Esophagus mucosa (tissue), 1 donor: ENCODE measurements around the gene MPV17L2. TPM values are rescaled to one million over a fixed set of nuclear protein-coding genes. Genes with fewer than 3 reads are reported as not detected.
A peak's percentile ranks its signal among the peaks of the same experiment; 100 is the strongest.
"Not testable (repeated sequence)": the region's sequence is repeated elsewhere in the genome, so short reads cannot be mapped to it uniquely, and the experiment has no call there.

Source experiments
- ATAC-seq: fragments of 200-7000 bp; cut with Tn5 transposase; one replicate; pipeline ENCODE4 v1.9.1; 2020
- total RNA-seq: library from RNA; stranded (reverse); gene quantifications from one replicate; pipeline ENCODE4 v1.2.4, GENCODE V29; 2023
- donor health status: DM: yes; HTN: yes; CAD: no.

Gene MPV17L2
- 6.8 TPM for total RNA-seq

DNA sequence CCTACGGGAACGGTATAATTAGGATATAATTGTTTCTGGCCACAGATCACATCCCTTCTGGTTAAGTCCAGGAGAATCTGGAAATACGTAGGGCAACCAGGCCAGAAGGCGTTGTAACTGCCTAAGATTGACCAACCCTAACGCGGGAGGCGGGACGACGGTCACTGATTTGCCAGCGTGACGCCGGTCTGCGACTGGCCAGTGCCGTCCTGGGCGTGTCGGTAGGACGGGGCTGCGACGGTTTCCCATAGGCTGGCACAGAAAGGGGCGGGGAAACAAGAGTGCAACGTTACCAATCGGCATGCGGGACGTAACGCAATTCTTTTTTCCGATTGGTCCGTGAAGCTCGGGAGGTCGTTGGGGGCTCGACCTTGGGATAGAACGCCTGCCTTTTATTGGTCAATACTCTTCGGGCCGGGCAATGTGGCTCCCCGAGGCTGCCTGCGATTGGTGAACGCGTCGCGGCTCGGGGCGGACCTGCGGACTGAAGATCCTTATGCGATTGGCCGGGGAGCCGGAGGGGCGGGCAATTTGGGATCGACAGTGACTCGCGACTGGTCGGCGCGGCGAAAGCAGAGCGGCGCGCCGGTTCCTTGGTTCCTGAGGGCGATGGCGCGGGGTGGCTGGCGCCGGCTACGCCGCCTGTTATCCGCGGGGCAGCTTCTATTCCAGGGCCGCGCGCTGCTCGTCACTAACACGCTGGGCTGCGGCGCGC lies at the start of gene MPV17L2:
Gene MPV17L2, plus strand, starts transcription at position 546 of the 715 bp plus-strand sequence. Its CDS starts 64 bp downstream, at position 610.
- ATAC-seq: peak; percentile 95

- no peak for ATAC-seq
These were observed 49.1 kb upstream of the MPV17L2 start for GRCh38 chr19:18143902-18144301.

DNA sequence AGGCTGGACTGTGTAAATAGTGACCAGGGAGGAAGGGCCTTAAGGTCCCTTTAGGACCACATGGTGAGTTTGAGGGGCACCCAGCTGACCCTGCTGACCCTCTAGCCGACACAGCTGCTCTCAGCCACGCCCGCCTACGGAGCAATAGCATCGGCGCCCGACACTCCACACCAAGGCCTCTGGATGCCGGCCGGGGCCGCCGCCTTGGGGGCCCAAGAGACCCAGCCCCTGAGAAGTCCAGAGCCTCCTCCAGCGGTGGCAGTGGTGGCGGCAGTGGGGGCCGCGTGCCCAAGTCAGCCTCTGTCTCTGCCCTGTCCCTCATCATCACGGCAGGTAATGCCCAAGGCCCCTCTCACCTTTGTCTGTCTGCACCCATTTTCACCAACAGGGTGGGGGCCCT lies 48.7 kb upstream of the MPV17L2 start:
- ATAC-seq: peak; percentile 4

GRCh38 chr19:18144906-18145305 lies 48.1 kb upstream of the MPV17L2 start:
- ATAC-seq: no peak

- ATAC-seq: no peak
These were observed 47.5 kb upstream of the MPV17L2 start for GRCh38 chr19:18145391-18145999.

GRCh38 chr19:18147396-18147795 lies 45.6 kb upstream of the MPV17L2 start:
- no peak for ATAC-seq

DNA sequence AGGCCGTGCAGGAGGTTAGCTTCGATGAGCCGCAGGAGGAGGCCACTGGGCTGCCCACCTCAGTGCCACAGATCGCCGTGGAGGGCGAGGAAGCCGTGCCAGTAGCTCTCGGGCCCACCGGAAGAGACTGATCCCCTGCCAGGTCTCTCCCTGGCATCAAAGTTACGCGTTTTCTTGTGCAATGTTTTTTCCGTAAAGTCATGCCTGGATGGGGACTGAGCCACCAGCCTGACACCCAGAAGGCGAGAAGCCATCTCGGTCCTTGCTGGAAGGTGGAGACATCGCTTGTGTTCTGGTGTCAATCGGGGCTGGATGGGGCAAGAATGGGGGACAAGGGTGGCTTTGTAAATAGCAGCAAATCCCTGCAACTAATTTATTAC lies 43.4 kb upstream of the MPV17L2 start:
- no peak for ATAC-seq

DNA sequence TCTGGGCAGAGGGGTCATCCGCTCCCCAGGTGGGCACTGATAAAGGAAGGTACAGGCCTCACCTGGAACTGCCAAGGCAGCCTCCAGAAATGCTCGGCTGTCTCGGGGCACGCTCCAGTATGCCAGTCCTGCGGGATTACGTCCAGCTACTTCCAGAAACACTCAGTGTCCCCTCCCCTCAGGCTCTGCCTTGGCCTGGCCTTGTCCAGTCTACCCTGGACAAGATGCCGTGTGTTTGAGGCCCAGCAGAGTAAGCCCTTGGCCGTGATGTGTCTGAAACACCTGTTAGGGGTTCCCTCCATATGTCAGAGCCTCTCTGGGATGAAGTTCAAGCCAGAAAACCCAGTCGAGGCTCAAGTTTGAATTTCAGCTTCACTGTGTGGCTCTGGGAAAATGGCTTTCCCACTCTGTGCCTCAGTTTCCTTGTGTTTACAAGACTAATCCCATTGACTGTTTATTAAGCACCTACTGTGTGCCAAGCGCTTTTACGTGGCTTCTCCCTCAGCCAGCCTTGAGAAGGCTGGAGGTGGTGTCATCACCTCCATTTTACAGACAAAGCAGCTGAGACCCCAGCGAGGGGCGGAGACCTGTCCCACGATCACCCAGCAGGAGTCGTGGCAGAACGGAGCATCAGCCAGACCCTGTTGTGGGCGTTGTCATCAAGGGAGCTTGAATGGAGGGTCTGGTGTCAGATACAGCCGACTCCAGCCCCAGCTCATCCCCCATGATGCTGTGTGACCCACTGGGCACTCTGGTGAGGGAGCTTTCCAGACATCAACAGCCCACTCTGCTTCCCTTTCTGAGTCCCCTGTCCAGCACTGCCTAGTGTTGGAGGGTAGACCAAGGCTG lies 42.0 kb upstream of the MPV17L2 start:
- ATAC-seq: no peak

GRCh38 chr19:18152442-18152816 lies 40.6 kb upstream of the MPV17L2 start:
- peak; percentile 55 for ATAC-seq

DNA sequence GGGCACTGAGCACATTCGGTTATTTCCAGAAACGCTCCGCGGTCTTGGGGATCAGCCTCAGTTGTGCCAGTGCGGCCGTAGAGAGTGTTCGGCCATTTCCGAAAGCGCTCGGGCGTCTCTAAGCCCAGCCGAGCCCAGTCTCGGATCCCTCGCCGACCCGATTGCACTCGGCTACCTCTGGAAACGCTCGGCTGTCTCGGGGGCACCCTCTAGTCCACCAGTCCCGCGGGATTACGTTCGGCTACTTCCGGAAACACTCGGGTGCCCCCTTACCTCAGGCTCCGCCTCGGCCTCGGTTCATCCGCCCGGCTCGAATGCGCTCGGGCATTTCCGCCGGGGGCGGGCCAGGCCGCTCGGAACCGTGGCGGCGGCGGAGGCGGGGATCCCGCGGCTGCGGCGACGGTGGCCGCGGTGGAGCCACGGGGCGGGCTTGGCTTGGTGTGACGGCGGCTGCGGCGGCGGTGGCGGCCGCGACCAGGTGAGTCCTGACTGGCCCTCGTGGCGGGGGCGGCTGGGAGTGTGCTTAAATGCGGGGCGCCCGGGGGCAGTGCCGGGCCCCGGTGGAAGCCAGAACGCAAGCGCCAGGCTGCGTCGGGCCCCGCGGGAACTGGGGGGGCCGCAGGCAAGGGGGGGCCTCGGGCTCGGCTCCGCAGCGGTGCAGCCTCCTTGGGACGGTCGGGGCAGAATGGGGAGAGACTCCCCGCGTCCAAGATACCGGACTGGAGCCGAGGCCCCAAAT lies 40.0 kb upstream of the MPV17L2 start, which contains the start of gene PIK3R2:
Gene PIK3R2, plus strand, starts transcription at position 347 of the 739 bp plus-strand sequence. CDS start 2,717 bp downstream, outside the sequence.
- ATAC-seq: peak; percentile 86

GRCh38 chr19:18153556-18154134 lies 39.4 kb upstream of the MPV17L2 start:
- no peak for ATAC-seq

GRCh38 chr19:18155095-18156087 lies 37.6 kb upstream of the MPV17L2 start:
- no peak for ATAC-seq

- ATAC-seq: no peak
These were observed 36.8 kb upstream of the MPV17L2 start for GRCh38 chr19:18156268-18156667.

GRCh38 chr19:18156841-18157464 lies 36.1 kb upstream of the MPV17L2 start:
- peak; percentile 47 for ATAC-seq

DNA sequence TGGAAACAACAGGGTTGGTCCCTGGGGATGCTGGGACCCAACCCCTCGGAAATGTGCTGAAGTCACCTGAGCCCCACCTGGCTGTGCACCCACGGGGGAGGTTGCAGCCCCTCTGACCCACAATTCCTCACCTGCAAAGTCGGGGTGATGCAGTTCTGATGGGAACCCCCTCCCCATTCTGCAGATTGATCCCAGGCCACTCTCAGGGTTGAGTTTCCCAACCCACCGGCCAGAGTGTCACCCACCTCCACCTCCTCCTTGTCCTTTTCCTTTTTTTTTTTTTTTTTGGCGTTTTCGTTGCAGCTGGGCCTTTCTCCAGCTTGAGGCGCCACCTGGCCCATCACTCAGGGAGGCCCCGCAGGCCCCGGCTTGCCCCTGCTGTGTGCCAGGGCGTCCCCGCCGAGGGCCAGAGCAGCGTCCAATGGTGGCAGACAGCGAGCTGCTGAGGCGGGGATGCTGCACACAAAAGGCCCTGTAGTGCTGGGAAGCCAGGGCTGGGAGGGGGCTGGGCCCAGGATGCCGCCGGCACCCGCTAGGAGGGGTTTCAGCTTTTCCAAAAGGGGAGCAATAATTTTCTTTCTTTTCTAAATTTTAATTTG lies 35.5 kb upstream of the MPV17L2 start:
- ATAC-seq: peak; percentile 22

DNA sequence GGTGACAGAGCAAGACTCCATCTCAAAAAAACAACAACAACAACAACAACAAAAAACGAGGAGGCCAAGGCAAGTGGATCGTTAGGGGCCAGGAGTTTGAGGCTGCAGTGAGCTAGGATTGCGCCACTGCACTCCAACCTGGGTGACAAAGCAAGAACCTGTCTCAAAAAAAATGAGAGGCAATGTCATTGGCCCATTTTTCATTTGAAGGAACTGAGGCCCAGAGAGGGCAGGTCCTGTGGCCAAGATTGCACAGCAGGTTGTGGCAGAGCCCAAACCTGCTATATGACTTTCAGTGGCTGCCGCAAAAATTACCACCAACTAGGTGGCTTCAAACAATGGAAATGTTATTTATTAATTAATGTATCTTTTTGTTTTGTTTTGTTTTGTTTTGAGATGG lies 34.6 kb upstream of the MPV17L2 start:
- no peak for ATAC-seq

GRCh38 chr19:18159059-18159616 lies 33.9 kb upstream of the MPV17L2 start:
- not testable (repeated sequence) for ATAC-seq

DNA sequence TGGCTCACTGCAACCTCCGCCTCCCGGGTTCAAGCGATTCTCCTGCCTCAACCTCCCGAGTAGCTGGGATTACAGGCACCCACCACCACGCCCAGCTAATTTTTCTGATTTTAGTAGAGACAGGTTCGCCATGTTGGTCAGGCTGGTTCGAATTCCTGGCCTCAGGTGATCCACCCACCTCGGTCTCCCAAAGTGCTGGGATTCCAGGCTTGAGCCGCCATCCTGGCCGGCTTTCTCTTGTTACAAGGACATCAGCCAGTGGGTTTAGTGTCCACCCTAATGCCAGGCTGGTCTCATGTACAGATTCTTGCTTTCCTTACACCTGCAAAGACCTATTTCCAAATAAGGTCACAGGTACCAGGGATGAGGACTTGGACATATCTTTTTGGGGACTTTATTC lies 33.2 kb upstream of the MPV17L2 start:
- ATAC-seq: no peak

DNA sequence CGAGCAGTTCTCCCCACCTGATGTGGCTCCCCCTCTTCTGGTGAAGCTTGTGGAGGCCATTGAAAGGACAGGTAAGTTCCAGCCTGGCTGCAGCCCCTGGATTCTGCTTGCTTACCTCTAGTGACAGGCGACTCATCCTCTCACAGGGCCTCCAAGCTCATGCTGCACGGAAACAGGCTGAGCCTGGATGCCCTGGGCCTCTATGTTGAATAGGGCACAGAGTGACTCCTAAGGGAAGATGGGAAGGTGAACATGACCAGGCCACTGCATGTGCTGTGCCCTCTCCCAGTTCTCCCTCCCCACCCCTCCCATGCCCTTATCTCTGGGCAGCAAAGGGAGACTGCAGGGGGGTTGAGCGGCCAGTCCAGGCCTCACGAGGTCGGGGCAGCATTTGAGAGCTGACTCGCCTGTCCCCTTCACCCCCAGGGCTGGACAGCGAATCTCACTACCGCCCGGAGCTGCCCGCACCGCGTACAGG lies 32.5 kb upstream of the MPV17L2 start:
- no peak for ATAC-seq
